ENCODE data around the gene PLEKHA8. TPM values are rescaled to one million over a fixed set of nuclear protein-coding genes. Genes with fewer than 3 reads are reported as not detected.

Gene PLEKHA8
- polyA plus RNA-seq, 6 donors from 2014 or later, result 1.1 to 4.1 (median 3.1) TPM

GRCh38 chr7:30166155-30166840 lies 138.1 kb downstream of the PLEKHA8 start:
- H3K4me1 Mint-ChIP-seq, result peaks cover 23 to 31% (median 26%) of the 10 kb centered on the region in 3 donors
- H3K36me3 Mint-ChIP-seq, result no peaks in the 10 kb centered on the region
- no peaks in the 10 kb centered on the region for H3K9me3 Mint-ChIP-seq
- H3K4me3 Mint-ChIP-seq, result no peak overlapping the region
- no peaks in the 10 kb centered on the region for H3K27me3 Mint-ChIP-seq
- H3K27ac Mint-ChIP-seq, result peak overlapping the region in 1 of 6 donors; percentile 39
- no peak for ATAC-seq (ENCODE audit: low read depth in 2 of 2)
- DNase-seq, result no peak

GRCh38 chr7:30166841-30167235 lies 138.6 kb downstream of the PLEKHA8 start:
- no peaks in the 10 kb centered on the region for H3K36me3 Mint-ChIP-seq
- DNase-seq (no peak), ATAC-seq (ENCODE audit: low read depth in 2 of 2) (no peak)
- peaks cover 22 to 31% (median 25%) of the 10 kb centered on the region in 3 donors for H3K4me1 Mint-ChIP-seq
- no peak overlapping the region for H3K27ac Mint-ChIP-seq
- no peaks in the 10 kb centered on the region for H3K9me3 Mint-ChIP-seq
- no peak overlapping the region for H3K4me3 Mint-ChIP-seq
- H3K27me3 Mint-ChIP-seq, result no peaks in the 10 kb centered on the region

GRCh38 chr7:30167901-30168300 lies 139.7 kb downstream of the PLEKHA8 start:
- H3K36me3 Mint-ChIP-seq, result no peaks in the 10 kb centered on the region
- no peaks in the 10 kb centered on the region for H3K9me3 Mint-ChIP-seq
- H3K27me3 Mint-ChIP-seq, result no peaks in the 10 kb centered on the region
- peaks cover 11 to 22% (median 19%) of the 10 kb centered on the region in 3 donors for H3K4me1 Mint-ChIP-seq
- H3K4me3 Mint-ChIP-seq, result no peak overlapping the region
- ATAC-seq (ENCODE audit: low read depth in 2 of 2) (no peak), DNase-seq (no peak)
- no peak overlapping the region for H3K27ac Mint-ChIP-seq

GRCh38 chr7:30168835-30169573 lies 140.8 kb downstream of the PLEKHA8 start:
- H3K27ac Mint-ChIP-seq, result no peak overlapping the region
- no peak for DNase-seq
- no peaks in the 10 kb centered on the region for H3K27me3 Mint-ChIP-seq
- no peaks in the 10 kb centered on the region for H3K36me3 Mint-ChIP-seq
- peaks cover under 1 to 11% (median 8%) of the 10 kb centered on the region in 3 donors for H3K4me1 Mint-ChIP-seq
- no peak overlapping the region for H3K4me3 Mint-ChIP-seq
- no peaks in the 10 kb centered on the region for H3K9me3 Mint-ChIP-seq
- ATAC-seq (ENCODE audit: low read depth in 2 of 2), result no peak

- Mint-ChIP-seq H3K4me1 (peaks cover 0 to 5% (median 5%) of the 10 kb centered on the region in 3 donors), H3K27me3 (no peaks in the 10 kb centered on the region), H3K36me3 (no peaks in the 10 kb centered on the region), H3K9me3 (no peaks in the 10 kb centered on the region), H3K27ac (no peak overlapping the region), H3K4me3 (no peak overlapping the region)
- DNase-seq (no peak), ATAC-seq (ENCODE audit: low read depth in 2 of 2) (no peak)
Observed at GRCh38 chr7:30169579-30169978, 141.4 kb downstream of the PLEKHA8 start.

- no peak for ATAC-seq (ENCODE audit: low read depth in 2 of 2)
- Mint-ChIP-seq H3K4me3 (no peak overlapping the region), H3K9me3 (no peaks in the 10 kb centered on the region), H3K27ac (no peak overlapping the region), H3K36me3 (no peaks in the 10 kb centered on the region), H3K4me1 (peaks cover 6 to 8% (median 7%) of the 10 kb centered on the region in 3 donors), H3K27me3 (no peaks in the 10 kb centered on the region)
- DNase-seq, result no peak
Observed at GRCh38 chr7:30170476-30171205, 142.4 kb downstream of the PLEKHA8 start.

GRCh38 chr7:30171766-30172447 lies 143.7 kb downstream of the PLEKHA8 start:
- ATAC-seq (ENCODE audit: low read depth in 2 of 2) (no peak), DNase-seq (no peak)
- H3K9me3 Mint-ChIP-seq, result no peaks in the 10 kb centered on the region

GRCh38 chr7:30172451-30172850 lies 144.2 kb downstream of the PLEKHA8 start:
- DNase-seq, result no peak
- Mint-ChIP-seq H3K27ac (no peak overlapping the region), H3K36me3 (no peaks in the 10 kb centered on the region), H3K9me3 (no peaks in the 10 kb centered on the region), H3K4me1 (peaks cover 22 to 24% (median 23%) of the 10 kb centered on the region in 3 donors), H3K4me3 (no peak overlapping the region), H3K27me3 (no peaks in the 10 kb centered on the region)
- ATAC-seq (ENCODE audit: low read depth in 2 of 2), result no peak

More at GRCh38 chr7:30171766-30172447, 143.7 kb downstream of the PLEKHA8 start:
- H3K27me3 Mint-ChIP-seq, result no peaks in the 10 kb centered on the region
- H3K27ac Mint-ChIP-seq, result no peak overlapping the region
- H3K4me3 Mint-ChIP-seq, result peak overlapping the region in 2 of 8 donors; percentile 5 to 48
- peaks cover 19 to 20% (median 20%) of the 10 kb centered on the region in 3 donors for H3K4me1 Mint-ChIP-seq
- H3K36me3 Mint-ChIP-seq, result no peaks in the 10 kb centered on the region

- ATAC-seq (ENCODE audit: low read depth in 2 of 2), result no peak
- Mint-ChIP-seq H3K4me3 (no peak overlapping the region), H3K36me3 (no peaks in the 10 kb centered on the region), H3K27me3 (no peaks in the 10 kb centered on the region), H3K27ac (no peak overlapping the region), H3K4me1 (peaks cover 22 to 30% (median 23%) of the 10 kb centered on the region in 3 donors), H3K9me3 (no peaks in the 10 kb centered on the region)
- DNase-seq, result no peak
Observed at GRCh38 chr7:30173058-30173897, 145.1 kb downstream of the PLEKHA8 start.

- Mint-ChIP-seq H3K4me1 (peaks cover 31 to 39% (median 32%) of the 10 kb centered on the region in 3 donors), H3K27me3 (no peaks in the 10 kb centered on the region), H3K27ac (peak overlapping the region in 1 of 6 donors; percentile 49)
Observed at GRCh38 chr7:30175180-30175579, 147.0 kb downstream of the PLEKHA8 start.

GRCh38 chr7:30175636-30176147 lies 147.5 kb downstream of the PLEKHA8 start:
- DNase-seq (no peak), ATAC-seq (ENCODE audit: low read depth in 2 of 2) (no peak)
- Mint-ChIP-seq H3K27me3 (no peaks in the 10 kb centered on the region), H3K9me3 (peaks cover 0 to 1% (median 0%) of the 10 kb centered on the region in 7 donors), H3K27ac (peak overlapping the region in 3 of 6 donors; percentile 11 to 49 (median 13)), H3K4me3 (peak overlapping the region in 1 of 8 donors; percentile 77), H3K36me3 (no peaks in the 10 kb centered on the region), H3K4me1 (peaks cover 31 to 39% (median 32%) of the 10 kb centered on the region in 3 donors)

More at GRCh38 chr7:30175180-30175579, 147.0 kb downstream of the PLEKHA8 start:
- Mint-ChIP-seq H3K9me3 (peaks cover 0 to 1% (median 0%) of the 10 kb centered on the region in 7 donors), H3K36me3 (no peaks in the 10 kb centered on the region), H3K4me3 (peak overlapping the region in 1 of 8 donors; percentile 3)
- DNase-seq (no peak), ATAC-seq (ENCODE audit: low read depth in 2 of 2) (no peak)

- Mint-ChIP-seq H3K27me3 (no peaks in the 10 kb centered on the region), H3K9me3 (peaks cover 0 to 1% (median 0%) of the 10 kb centered on the region in 7 donors), H3K4me3 (peak overlapping the region in 5 of 8 donors; percentile 9 to 77 (median 10)), H3K27ac (peak overlapping the region; percentile 49 to 87 (median 74)), H3K36me3 (no peaks in the 10 kb centered on the region), H3K4me1 (peaks cover 31 to 39% (median 32%) of the 10 kb centered on the region in 3 donors)
- DNase-seq (no peak), ATAC-seq (ENCODE audit: low read depth in 2 of 2) (peak; percentile 38 to 42)
Observed at GRCh38 chr7:30176463-30177109, 148.4 kb downstream of the PLEKHA8 start.

All from naive B cell (primary cell).